SJSA1 (cell line): ENCODE results near the gene BSX. TPM values are rescaled to one million over a fixed set of nuclear protein-coding genes. Genes with fewer than 3 reads are reported as not detected.

ENCODE experiments used
- DNase-seq, 2 experiments: peaks; one replicate each; pipeline ENCODE4 v3.0.0-alpha.2; 2015 to 2020; ENCODE audit warnings: low spot score in 2 of 2, low read depth in 1 of 2
- H3K27ac ChIP-seq: fragments of 250-450 bp; sonication (Bioruptor Pico); 2 replicates; pipeline ENCODE4 v1.5.1; 2020; ENCODE audit warnings: mild to moderate bottlenecking, moderate library complexity
- H3K27me3 ChIP-seq: fragments of 250-450 bp; sonication (Bioruptor Pico); replicated peaks from 2 replicates; pipeline ENCODE4 v1.5.1; 2020; ENCODE audit warnings: mild to moderate bottlenecking, moderate library complexity
- H3K36me3 ChIP-seq: fragments of 250-450 bp; sonication (Bioruptor Pico); 2 replicates; pipeline ENCODE4 v1.5.1; 2020; ENCODE audit warnings: mild to moderate bottlenecking
- H3K4me1 ChIP-seq: fragments of 250-450 bp; sonication (Bioruptor Pico); replicated peaks from 2 replicates; pipeline ENCODE4 v1.6.1; 2021; ENCODE audit warnings: mild to moderate bottlenecking
- H3K4me3 ChIP-seq: fragments of 250-450 bp; sonication (Bioruptor Pico); 2 replicates; pipeline ENCODE4 v1.5.1; 2020; ENCODE audit warnings: mild to moderate bottlenecking
- H3K9me3 ChIP-seq: fragments of 250-450 bp; sonication (Bioruptor Pico); replicated peaks from 2 replicates; pipeline ENCODE4 v1.5.1; 2020; ENCODE audit warnings: mild to moderate bottlenecking
- total RNA-seq: library from RNA; depleted of rRNA; stranded (reverse); fragments of >200 nt; shearing (Covaris generic); gene quantifications from 2 replicates; pipeline ENCODE4 v1.2.3, GENCODE V29; 2014; rRNA removed

The BSX gene
- total RNA-seq, result not detected in 2 replicates

GRCh38 chr11:122981388-122982264 is at the start of gene BSX:
Gene BSX (minus strand): TSS chr11:122981834. CDS start chr11:122981671, 163 bp downstream.
- Histone ChIP-seq H3K27me3 (peaks cover 35% of the 10 kb centered on the region), H3K4me3 (no peak within 1 kb of the TSS), H3K27ac (no peak within 1 kb of the TSS), H3K9me3 (no peaks in the 10 kb centered on the region), H3K36me3 (no peaks in the 10 kb centered on the region), H3K4me1 (no peaks in the 10 kb centered on the region)
- peak in 1 of 2 experiments; percentile 43 for DNase-seq

DNA sequence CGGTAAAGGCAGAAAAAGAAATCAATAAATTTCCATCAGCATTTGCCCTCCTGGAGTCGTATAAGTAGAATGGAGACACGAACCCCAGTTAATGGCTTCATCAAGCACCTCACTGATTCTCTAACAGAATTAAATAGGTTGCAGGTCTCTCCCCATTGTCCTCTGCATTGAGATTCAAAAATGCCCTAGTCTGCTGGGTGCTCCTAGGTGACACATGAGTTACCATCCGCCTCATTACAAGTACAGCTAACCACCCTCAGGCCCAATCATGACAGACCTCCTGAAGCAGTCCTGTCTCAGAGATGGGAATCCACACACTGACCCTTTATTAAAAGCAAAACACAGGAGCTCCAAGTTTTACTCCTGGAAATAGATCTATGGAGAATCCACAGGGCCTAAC is 48.9 kb upstream of the BSX start:
- DNase-seq, result no peak
- Histone ChIP-seq H3K27ac (no peak overlapping the region), H3K36me3 (no peaks in the 10 kb centered on the region), H3K4me1 (no peaks in the 10 kb centered on the region), H3K9me3 (no peaks in the 10 kb centered on the region), H3K27me3 (no peaks in the 10 kb centered on the region), H3K4me3 (no peak overlapping the region)

DNA sequence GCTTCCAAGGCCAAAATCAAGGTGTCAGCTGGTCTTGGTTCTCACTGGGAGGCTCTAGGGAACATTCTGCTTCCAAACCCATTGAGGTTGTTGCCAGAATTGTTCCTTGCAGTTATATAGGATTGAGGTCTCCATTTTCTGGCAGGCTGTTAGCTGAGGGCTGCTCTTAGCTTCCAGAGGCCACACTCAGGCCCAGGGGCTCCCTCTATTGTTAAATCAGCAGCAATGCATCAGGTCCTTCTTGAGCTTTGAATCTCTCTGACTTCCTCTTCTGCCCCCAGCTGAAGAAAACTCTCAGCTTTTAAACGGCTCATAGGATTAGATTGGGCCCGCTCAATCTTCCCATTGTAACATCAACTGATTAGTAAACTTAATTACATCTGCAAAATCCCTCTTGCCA is 39.3 kb upstream of the BSX start:
- no peak for DNase-seq
- Histone ChIP-seq H3K36me3 (no peaks in the 10 kb centered on the region), H3K4me1 (0 out of 2 replicates have a peak, but pooled peaks cover 3% of the 10 kb centered on the region)

GRCh38 chr11:123018702-123019101 is 37.1 kb upstream of the BSX start:
- no peak for DNase-seq
- H3K27ac ChIP-seq, result no peak overlapping the region
- no peak overlapping the region for H3K4me3 ChIP-seq
- no peaks in the 10 kb centered on the region for H3K36me3 ChIP-seq
- H3K9me3 ChIP-seq, result no peaks in the 10 kb centered on the region
- H3K4me1 ChIP-seq, result 0 out of 2 replicates have a peak, but pooled peaks cover 3% of the 10 kb centered on the region
- H3K27me3 ChIP-seq, result no peaks in the 10 kb centered on the region

More for the DNA sequence above, 39.3 kb upstream of the BSX start:
- H3K9me3 ChIP-seq, result no peaks in the 10 kb centered on the region
- no peaks in the 10 kb centered on the region for H3K27me3 ChIP-seq
- H3K4me3 ChIP-seq, result no peak overlapping the region
- H3K27ac ChIP-seq, result no peak overlapping the region

- Histone ChIP-seq H3K9me3 (no peaks in the 10 kb centered on the region), H3K4me1 (no peaks in the 10 kb centered on the region), H3K27ac (no peak overlapping the region), H3K4me3 (no peak overlapping the region), H3K36me3 (no peaks in the 10 kb centered on the region), H3K27me3 (no peaks in the 10 kb centered on the region)
- DNase-seq, result no peak
These were observed 29.9 kb upstream of the BSX start for GRCh38 chr11:123011510-123011909.

DNA sequence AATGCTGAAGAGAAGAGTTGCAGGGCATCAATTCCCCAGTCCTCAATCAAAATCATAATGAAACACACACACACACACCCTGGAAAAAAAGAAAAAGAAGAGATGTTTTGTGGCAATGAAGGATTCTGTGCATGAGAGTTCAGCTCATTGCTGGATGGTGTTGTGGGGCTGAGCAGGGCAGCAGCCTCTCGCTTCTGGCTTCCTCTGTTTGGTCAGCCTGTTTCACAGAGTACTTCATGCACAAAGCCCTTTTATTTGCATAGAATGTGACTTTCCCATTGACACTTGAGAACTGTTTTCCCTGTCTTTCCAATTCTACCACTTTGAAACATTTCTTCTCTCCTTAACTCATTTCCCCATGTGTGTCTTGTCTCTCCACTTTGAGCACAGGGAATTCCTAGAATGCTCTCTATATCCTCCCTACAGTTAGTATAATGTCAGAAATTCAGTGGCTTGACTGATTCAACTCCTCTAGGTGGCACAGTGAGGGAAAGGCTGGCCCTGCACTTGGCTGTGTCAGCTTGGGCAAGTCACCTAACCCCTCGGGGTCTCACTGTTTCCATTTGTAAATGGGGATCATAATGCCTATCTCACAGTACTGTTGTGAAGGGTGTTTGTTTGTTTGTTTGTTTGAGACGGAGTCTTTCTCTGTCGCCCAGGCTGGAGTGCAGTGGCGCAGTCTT is 25.4 kb upstream of the BSX start:
- Histone ChIP-seq H3K27ac (no peak overlapping the region), H3K27me3 (no peaks in the 10 kb centered on the region), H3K4me1 (no peaks in the 10 kb centered on the region), H3K4me3 (no peak overlapping the region), H3K36me3 (no peaks in the 10 kb centered on the region), H3K9me3 (no peaks in the 10 kb centered on the region)
- DNase-seq, result no peak

- no peaks in the 10 kb centered on the region for H3K9me3 ChIP-seq
- peaks cover under 1% of the 10 kb centered on the region; the same call in 1 of the 2 replicates for H3K27me3 ChIP-seq
- no peak overlapping the region for H3K27ac ChIP-seq
- no peaks in the 10 kb centered on the region for H3K4me1 ChIP-seq
- H3K4me3 ChIP-seq, result no peak overlapping the region
- no peak for DNase-seq
- no peaks in the 10 kb centered on the region for H3K36me3 ChIP-seq
These were observed 19.1 kb upstream of the BSX start for GRCh38 chr11:123000721-123001120.

DNA sequence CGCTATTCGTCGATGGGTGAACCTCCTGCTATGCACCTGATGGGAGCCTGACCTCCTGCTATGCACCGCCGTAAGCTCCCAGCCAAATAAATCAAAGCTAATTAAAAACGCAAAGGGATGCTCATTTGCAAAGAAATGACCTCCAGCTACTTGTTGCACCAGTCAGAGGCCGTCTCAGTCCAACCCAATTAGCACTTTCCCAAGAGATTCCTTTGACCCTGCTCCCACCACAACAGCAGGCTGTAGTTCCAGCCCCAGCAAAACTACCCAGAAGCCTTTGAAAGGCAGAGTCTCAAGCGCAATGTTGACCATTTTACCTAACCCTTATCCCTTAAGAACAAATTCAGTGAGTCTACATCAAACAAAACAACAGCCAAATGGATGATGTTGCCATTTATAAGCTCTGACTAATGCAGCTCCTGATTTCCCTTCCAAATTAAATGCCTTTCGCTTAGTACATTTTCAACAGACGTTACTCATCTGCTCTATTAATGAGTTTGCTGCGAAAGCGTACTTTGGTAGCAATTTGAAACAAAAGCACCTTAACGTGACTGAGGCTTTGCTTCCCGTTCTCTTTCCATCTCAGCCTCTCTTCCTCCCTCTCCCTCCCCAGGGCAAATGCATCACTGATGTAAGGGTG is 17.2 kb upstream of the BSX start:
- no peak for DNase-seq
- no peak overlapping the region for H3K27ac ChIP-seq
- no peaks in the 10 kb centered on the region for H3K9me3 ChIP-seq
- H3K36me3 ChIP-seq, result no peaks in the 10 kb centered on the region
- H3K27me3 ChIP-seq, result peaks cover 3% of the 10 kb centered on the region; the same call in 1 of the 2 replicates
- H3K4me1 ChIP-seq, result no peaks in the 10 kb centered on the region
- H3K4me3 ChIP-seq, result no peak overlapping the region

- no peak for DNase-seq
- H3K4me3 ChIP-seq, result no peak overlapping the region
- no peaks in the 10 kb centered on the region for H3K36me3 ChIP-seq
- peaks cover 3% of the 10 kb centered on the region; the same call in 1 of the 2 replicates for H3K27me3 ChIP-seq
- H3K27ac ChIP-seq, result no peak overlapping the region
- H3K4me1 ChIP-seq, result no peaks in the 10 kb centered on the region
- no peaks in the 10 kb centered on the region for H3K9me3 ChIP-seq
These were observed 13.9 kb upstream of the BSX start for GRCh38 chr11:122995526-122995925.

- no peak for DNase-seq
- H3K36me3 ChIP-seq, result no peaks in the 10 kb centered on the region
- no peak overlapping the region for H3K27ac ChIP-seq
- H3K4me1 ChIP-seq, result no peaks in the 10 kb centered on the region
- H3K9me3 ChIP-seq, result no peaks in the 10 kb centered on the region
- H3K27me3 ChIP-seq, result peaks cover 25% of the 10 kb centered on the region
- peak overlapping the region; percentile 39 for H3K4me3 ChIP-seq
These were observed 2.8 kb upstream of the BSX start for GRCh38 chr11:122984186-122985011.

DNA sequence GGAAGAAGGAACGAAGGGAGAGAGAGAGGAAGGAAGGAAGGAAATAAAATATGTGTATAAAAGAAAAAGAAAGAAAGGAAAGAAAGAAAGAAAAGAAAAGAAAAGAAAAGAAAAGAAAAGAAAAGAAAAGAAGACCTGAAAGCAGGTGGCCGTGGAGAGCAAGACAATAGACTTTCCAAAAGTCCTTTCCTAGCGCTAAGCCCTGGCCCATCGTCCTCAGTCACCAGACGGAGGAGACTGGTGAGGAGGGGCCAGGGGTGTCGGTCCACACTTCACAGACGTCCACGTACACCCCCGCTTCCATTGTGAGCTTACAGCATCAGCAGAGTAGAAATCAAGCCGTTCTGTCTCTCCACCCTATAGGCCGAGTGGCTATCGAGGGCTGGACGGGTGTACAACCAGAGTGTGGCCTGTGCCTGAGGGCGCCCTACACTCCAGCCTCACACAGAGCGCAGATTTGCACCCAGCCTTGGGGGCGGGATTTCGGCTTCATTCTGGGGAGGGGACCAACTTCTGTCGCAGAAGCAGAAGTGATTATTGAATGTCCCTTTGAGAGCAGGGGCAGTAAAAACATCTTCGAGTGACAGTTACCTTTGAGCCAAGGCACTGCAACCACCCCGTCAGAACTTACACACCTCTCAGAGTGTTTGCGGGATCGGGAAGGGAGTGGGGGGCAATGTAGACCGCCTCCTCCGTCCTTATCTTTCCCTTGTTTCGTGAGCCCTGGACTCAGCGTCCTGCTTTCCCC is 2.0 kb upstream of the BSX start:
- peak overlapping the region; percentile 39 for H3K4me3 ChIP-seq
- no peak overlapping the region for H3K27ac ChIP-seq
- no peaks in the 10 kb centered on the region for H3K36me3 ChIP-seq
- no peaks in the 10 kb centered on the region for H3K9me3 ChIP-seq
- DNase-seq, result no peak
- H3K4me1 ChIP-seq, result no peaks in the 10 kb centered on the region
- H3K27me3 ChIP-seq, result peaks cover 25% of the 10 kb centered on the region

GRCh38 chr11:122979815-122980595 is 1.6 kb downstream of the BSX start:
- no peak for DNase-seq
- peaks cover 32% of the 10 kb centered on the region for H3K27me3 ChIP-seq
- no peak overlapping the region for H3K27ac ChIP-seq
- no peak overlapping the region for H3K4me3 ChIP-seq
- H3K36me3 ChIP-seq, result no peaks in the 10 kb centered on the region
- no peaks in the 10 kb centered on the region for H3K9me3 ChIP-seq
- no peaks in the 10 kb centered on the region for H3K4me1 ChIP-seq
